ENCODE measurements around the gene RTF2.

Gene RTF2

GRCh38 chr20:56467968-56468315 is 485 bp upstream of the RTF2 start:
- Histone ChIP-seq H3K4me3 (peak overlapping the region; percentile 86), H3K27ac (peak overlapping the region; percentile 78 to 83)
- no peak for TF ChIP-seq CTCF (IDR thresholded peaks at IDR 0.05)
- no peak for DNase-seq (ENCODE audit: low spot score)

GRCh38 chr20:56469077-56469449 is 636 bp downstream of the RTF2 start:
- no peak for TF ChIP-seq CTCF (IDR thresholded peaks at IDR 0.05)
- peak overlapping the region; percentile 78 to 83 for H3K27ac ChIP-seq

GRCh38 chr20:56483970-56484369 is 15.5 kb downstream of the RTF2 start:
- TF ChIP-seq CTCF (IDR thresholded peaks at IDR 0.05): no peak
- no peak for DNase-seq (ENCODE audit: low spot score)
- Histone ChIP-seq H3K27ac (no peak overlapping the region), H3K4me3 (no peak overlapping the region)

More at GRCh38 chr20:56469077-56469449, 636 bp downstream of the RTF2 start:
- H3K4me3 ChIP-seq: peak overlapping the region; percentile 86
- no peak for DNase-seq (ENCODE audit: low spot score)

- H3K4me3 ChIP-seq: no peak overlapping the region
- TF ChIP-seq CTCF (IDR thresholded peaks at IDR 0.05): no peak
- no peak overlapping the region for H3K27ac ChIP-seq
- no peak for DNase-seq (ENCODE audit: low spot score)
Observed at GRCh38 chr20:56487216-56487615, 18.8 kb downstream of the RTF2 start.

- Histone ChIP-seq H3K27ac (no peak overlapping the region), H3K4me3 (no peak overlapping the region)
- no peak for TF ChIP-seq CTCF (IDR thresholded peaks at IDR 0.05)
- DNase-seq (ENCODE audit: low spot score): no peak
Observed at GRCh38 chr20:56488566-56488965, 20.1 kb downstream of the RTF2 start.

- TF ChIP-seq CTCF (IDR thresholded peaks at IDR 0.05): no peak
Observed at GRCh38 chr20:56501116-56501515, 32.7 kb downstream of the RTF2 start.

GRCh38 chr20:56503916-56504315 is 35.5 kb downstream of the RTF2 start:
- no peak for TF ChIP-seq CTCF (IDR thresholded peaks at IDR 0.05)
- Histone ChIP-seq H3K4me3 (no peak overlapping the region), H3K27ac (no peak overlapping the region)
- DNase-seq (ENCODE audit: low spot score): no peak

More at GRCh38 chr20:56501116-56501515, 32.7 kb downstream of the RTF2 start:
- DNase-seq (ENCODE audit: low spot score): no peak
- H3K27ac ChIP-seq: no peak overlapping the region
- no peak overlapping the region for H3K4me3 ChIP-seq

Measured in coronary artery (tissue), 2 donors.